GM21381 (cell line): ENCODE data around the gene BACE1.

Experiments used
- ATAC-seq: cut with Tn5 transposase; IDR thresholded peaks from one replicate; pipeline ENCODE4 v1.9.1; 2021; ENCODE audit warnings: mild to moderate bottlenecking, moderate library complexity; ENCODE audit not compliant: unreplicated experiment

BACE1 gene

GRCh38 chr11:117309310-117309709, 6.7 kb downstream of the BACE1 start:
- ATAC-seq, result no peak

- ATAC-seq, result no peak
Observed at GRCh38 chr11:117305145-117305544, 10.9 kb downstream of the BACE1 start.

GRCh38 chr11:117303646-117304315, 12.3 kb downstream of the BACE1 start:
- ATAC-seq, result no peak

GRCh38 chr11:117303101-117303500, 13.0 kb downstream of the BACE1 start:
- ATAC-seq, result no peak

GRCh38 chr11:117302228-117302627, 13.8 kb downstream of the BACE1 start:
- ATAC-seq, result no peak

GRCh38 chr11:117300773-117301172, 15.3 kb downstream of the BACE1 start:
- ATAC-seq, result no peak

GRCh38 chr11:117300283-117300663, 15.8 kb downstream of the BACE1 start:
- no peak for ATAC-seq

GRCh38 chr11:117299351-117300282, 16.4 kb downstream of the BACE1 start:
- ATAC-seq, result no peak

GRCh38 chr11:117298195-117298594, 17.9 kb downstream of the BACE1 start:
- no peak for ATAC-seq

- ATAC-seq, result no peak
Observed at GRCh38 chr11:117296881-117297280, 19.2 kb downstream of the BACE1 start.

- no peak for ATAC-seq
Observed at GRCh38 chr11:117295438-117296137, 20.5 kb downstream of the BACE1 start.

GRCh38 chr11:117292616-117293015, 23.4 kb downstream of the BACE1 start:
- ATAC-seq, result no peak

GRCh38 chr11:117290809-117291396, 25.2 kb downstream of the BACE1 start, which contains the start of gene BACE1-AS:
TSS of gene BACE1-AS (plus strand) at chr11:117291346.
- ATAC-seq, result no peak

GRCh38 chr11:117289795-117290194, 26.3 kb downstream of the BACE1 start:
- no peak for ATAC-seq

- no peak for ATAC-seq
Observed at GRCh38 chr11:117287668-117288067, 28.4 kb downstream of the BACE1 start.

GRCh38 chr11:117286588-117286987, 29.5 kb downstream of the BACE1 start:
- ATAC-seq, result no peak

- no peak for ATAC-seq
Observed at GRCh38 chr11:117284053-117284452, 32.0 kb downstream of the BACE1 start.

GRCh38 chr11:117282956-117283355, 33.1 kb downstream of the BACE1 start:
- no peak for ATAC-seq

- no peak for ATAC-seq
Observed at GRCh38 chr11:117281869-117282268, 34.2 kb downstream of the BACE1 start.

- no peak for ATAC-seq
Observed at GRCh38 chr11:117281159-117281558, 34.9 kb downstream of the BACE1 start.
